ENCODE measurements around the gene EXOSC7. TPM values are rescaled to one million over a fixed set of nuclear protein-coding genes. Genes with fewer than 3 reads are reported as not detected.

Gene EXOSC7
- total RNA-seq, 1 experiment from 2014 or later: 88.7 TPM

- H2AK5ac ChIP-seq (ENCODE audit: insufficient read length, low read length): no peak overlapping the region
- no peak overlapping the region for H3K9ac ChIP-seq (ENCODE audit: extremely low read depth, insufficient read length, low read length)
- H4K91ac ChIP-seq (ENCODE audit: insufficient read length, low read depth, low read length): no peak overlapping the region
- H3K56ac ChIP-seq (ENCODE audit: insufficient read length, low read depth, low read length): no peak overlapping the region
- no peak overlapping the region for H4K8ac ChIP-seq (replicated peaks; ENCODE audit: insufficient read length, low read depth, low read length)
- no peaks in the 10 kb centered on the region for H3K23me2 ChIP-seq (ENCODE audit: insufficient read length, low read depth, low read length, poor library complexity, severe bottlenecking)
- H3K79me1 ChIP-seq (ENCODE audit: insufficient read depth, low read depth, low read length, poor library complexity, severe bottlenecking): no peaks in the 10 kb centered on the region
- Mint-ChIP-seq H3K36me3 (ENCODE audit: insufficient read depth in 1 of 3, low read depth in 3 of 3) (peaks cover 41 to 59% (median 54%) of the 10 kb centered on the region in 3 experiments), H3K4me1 (peaks cover 18 to 24% of the 10 kb centered on the region in 2 experiments), H3K27ac (no peak overlapping the region), H3K27me3 (ENCODE audit: low read depth) (no peaks in the 10 kb centered on the region), H3K4me3 (no peak overlapping the region), H3K9me3 (peaks cover 13 to 16% of the 10 kb centered on the region in 2 experiments; a peak in 4 of 5 replicates)
- no peak overlapping the region for H3K23ac ChIP-seq (ENCODE audit: insufficient read length, low read depth, low read length)
- no peak overlapping the region for H3K4me2 ChIP-seq (ENCODE audit: insufficient read depth, insufficient read length, low read length)
- no peak overlapping the region for H3K27ac ChIP-seq (ENCODE audit: insufficient read length, low read depth, low read length)
- H2BK20ac ChIP-seq (ENCODE audit: low read depth, low read length, poor library complexity, severe bottlenecking): no peak overlapping the region
- no peak for DNase-seq
- H3K4ac ChIP-seq (ENCODE audit: low read depth, low read length): no peak overlapping the region
- no peak overlapping the region for H2BK12ac ChIP-seq (ENCODE audit: insufficient read length, low read depth, low read length)
- no peak overlapping the region for H3K14ac ChIP-seq (ENCODE audit: insufficient read depth, low read length)
- no peak overlapping the region for H2BK5ac ChIP-seq (ENCODE audit: insufficient read length, low read length)
- TF ChIP-seq, protein P1, sequence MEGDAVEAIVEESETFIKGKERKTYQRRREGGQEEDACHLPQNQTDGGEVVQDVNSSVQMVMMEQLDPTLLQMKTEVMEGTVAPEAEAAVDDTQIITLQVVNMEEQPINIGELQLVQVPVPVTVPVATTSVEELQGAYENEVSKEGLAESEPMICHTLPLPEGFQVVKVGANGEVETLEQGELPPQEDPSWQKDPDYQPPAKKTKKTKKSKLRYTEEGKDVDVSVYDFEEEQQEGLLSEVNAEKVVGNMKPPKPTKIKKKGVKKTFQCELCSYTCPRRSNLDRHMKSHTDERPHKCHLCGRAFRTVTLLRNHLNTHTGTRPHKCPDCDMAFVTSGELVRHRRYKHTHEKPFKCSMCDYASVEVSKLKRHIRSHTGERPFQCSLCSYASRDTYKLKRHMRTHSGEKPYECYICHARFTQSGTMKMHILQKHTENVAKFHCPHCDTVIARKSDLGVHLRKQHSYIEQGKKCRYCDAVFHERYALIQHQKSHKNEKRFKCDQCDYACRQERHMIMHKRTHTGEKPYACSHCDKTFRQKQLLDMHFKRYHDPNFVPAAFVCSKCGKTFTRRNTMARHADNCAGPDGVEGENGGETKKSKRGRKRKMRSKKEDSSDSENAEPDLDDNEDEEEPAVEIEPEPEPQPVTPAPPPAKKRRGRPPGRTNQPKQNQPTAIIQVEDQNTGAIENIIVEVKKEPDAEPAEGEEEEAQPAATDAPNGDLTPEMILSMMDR (conservative IDR thresholded peaks at IDR 0.05): peak; percentile 55
- no peak overlapping the region for H2AFZ ChIP-seq (ENCODE audit: low read length)
- peaks cover 5% of the 10 kb centered on the region; the same call in 1 of the 2 replicates for H3K4me1 ChIP-seq (ENCODE audit: insufficient read depth, low read length)
- no peak overlapping the region for H3K18ac ChIP-seq (ENCODE audit: insufficient read length, low read depth, low read length)
- no peak overlapping the region for H3T11ph ChIP-seq (ENCODE audit: low read length)
- H4K5ac ChIP-seq (ENCODE audit: insufficient read length, low read depth, low read length): no peak overlapping the region
- no peaks in the 10 kb centered on the region for H3K27me3 ChIP-seq (ENCODE audit: insufficient read depth, low read length)
- no CpG with 5 or more reads among the region's 2 CpGs for WGBS (ENCODE audit: extremely low coverage, insufficient read length, low lambda C conversion rate)
- H2BK15ac ChIP-seq (ENCODE audit: low read depth, low read length): no peak overlapping the region
- peaks cover 13% of the 10 kb centered on the region; the same call in 1 of the 2 replicates for H3K79me2 ChIP-seq (ENCODE audit: insufficient read depth, low read length)
- H4K20me1 ChIP-seq (ENCODE audit: control insufficient read depth, insufficient read depth, insufficient read length): no peaks in the 10 kb centered on the region
- H2BK120ac ChIP-seq (ENCODE audit: low read depth, low read length, poor library complexity, severe bottlenecking): no peak overlapping the region
- no peaks in the 10 kb centered on the region for H3K9me3 ChIP-seq (ENCODE audit: control insufficient read depth, low read depth, low read length)
Observed at GRCh38 chr3:44988073-44988472, 12.0 kb downstream of the EXOSC7 start.
